ENCODE data around the gene CD86. TPM values are rescaled to one million over a fixed set of nuclear protein-coding genes. Genes with fewer than 3 reads are reported as not detected.

CD86 gene
- total and polyA plus RNA-seq, 9 of the 15 experiments (the other 6 are each of a cell fraction or from before 2014, with no cell fraction given), result 0.16 TPM; not detected in 8

DNA sequence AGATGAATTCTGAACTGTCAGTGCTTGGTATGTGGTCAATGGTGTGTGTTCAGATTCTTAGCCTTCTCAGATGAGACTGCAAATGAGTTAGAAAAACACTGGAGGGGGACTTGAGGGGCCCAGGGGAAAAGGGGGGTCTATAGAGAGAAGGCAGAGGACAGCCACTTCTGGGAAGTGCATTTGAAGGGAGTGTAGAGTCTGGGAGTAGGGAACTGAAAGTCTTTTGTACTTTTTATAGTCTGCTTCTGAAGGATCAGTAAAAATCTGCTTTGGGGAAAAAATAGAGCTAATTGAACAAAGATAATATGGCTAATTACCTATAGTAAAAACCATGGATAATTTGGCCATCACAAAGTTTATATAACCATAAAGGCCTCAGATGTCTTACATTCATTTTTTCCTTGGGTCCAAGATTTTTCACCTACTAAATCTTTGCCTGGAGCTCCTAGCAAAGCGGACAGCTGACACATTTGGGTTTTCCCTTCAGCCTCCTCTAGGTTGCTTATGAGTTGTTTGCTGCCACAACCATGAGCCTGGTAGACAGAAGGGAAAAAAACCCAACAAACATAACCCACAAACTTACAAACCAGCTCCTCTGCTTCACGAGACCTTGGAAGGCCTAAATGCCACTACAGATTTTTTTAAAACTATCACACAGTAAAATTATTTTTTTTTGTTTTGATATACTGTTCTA is 48.8 kb downstream of the CD86 start:
- 0% methylated on average over 2 of the region's 2 CpGs for WGBS (ENCODE audit: insufficient coverage, low coverage, missing lambda C conversion rate)
- no peaks in the 10 kb centered on the region for H3K79me2 ChIP-seq (ENCODE audit: control insufficient read depth, insufficient read depth, low read length)
- no peaks in the 10 kb centered on the region for H3K4me1 ChIP-seq (replicated peaks in 1 of 2; ENCODE audit: control insufficient read depth in 2 of 2, insufficient read depth in 2 of 2, low read length in 2 of 2)
- ChIA-PET POLR2A (interaction anchor here (0.7 kb wide), 1 partner anchor 7 kb away, joined by 3 read pairs; no protein-coding TSS in a partner anchor), CTCF (ENCODE audit: low intra/inter-chr PET ratio) (no interaction called here)
- ATAC-seq, result no peak
- no peak overlapping the region for H3K4me3 ChIP-seq
- no peak for TF ChIP-seq NEUROD1 (IDR thresholded peaks at IDR 0.05; ENCODE audit: borderline replicate concordance, low read depth, low read length, partially characterized antibody)
- no peaks in the 10 kb centered on the region for H3K9me3 ChIP-seq (replicated peaks; ENCODE audit: control insufficient read depth, insufficient read depth, low read depth, low read length)
- intact Hi-C loops (cut with micrococcal nuclease) (loop anchor here (5.0 kb wide), 1 partner anchor 557 kb away; the partner anchor contains the start of gene POLQ), in situ Hi-C loops (cut with MboI) (no loop called here)
- H3K9me1 ChIP-seq (ENCODE audit: control insufficient read depth, insufficient read depth, low read length), result no peaks in the 10 kb centered on the region
- no peak for DNase-seq (ENCODE audit: extremely low read depth in 1 of 4, low spot score in 3 of 4)
- no peak for FAIRE-seq
- H3K9ac ChIP-seq (ENCODE audit: insufficient read depth in 1 of 2, low read depth in 2 of 2, low read length in 2 of 2), result no peak overlapping the region
- no peaks in the 10 kb centered on the region for H4K20me1 ChIP-seq (replicated peaks; ENCODE audit: control insufficient read depth, insufficient read depth, low read length)
- no peak overlapping the region for H3K27ac ChIP-seq (ENCODE audit: extremely low read depth, low read depth, low read length)
- H3K4me2 ChIP-seq (ENCODE audit: insufficient read depth, low read length), result no peak overlapping the region
- no peaks in the 10 kb centered on the region for H3K36me3 ChIP-seq (ENCODE audit: control insufficient read depth, insufficient read depth, low read length)
- no peaks in the 10 kb centered on the region; a peak in 1 of 5 replicates for H3K27me3 ChIP-seq (ENCODE audit: control insufficient read depth in 2 of 2, insufficient read depth in 2 of 2, low read length in 2 of 2)
- H2AFZ ChIP-seq (ENCODE audit: low read depth, low read length), result no peak overlapping the region
- no TSS peak for BruUV-seq (replicated peaks)

DNA sequence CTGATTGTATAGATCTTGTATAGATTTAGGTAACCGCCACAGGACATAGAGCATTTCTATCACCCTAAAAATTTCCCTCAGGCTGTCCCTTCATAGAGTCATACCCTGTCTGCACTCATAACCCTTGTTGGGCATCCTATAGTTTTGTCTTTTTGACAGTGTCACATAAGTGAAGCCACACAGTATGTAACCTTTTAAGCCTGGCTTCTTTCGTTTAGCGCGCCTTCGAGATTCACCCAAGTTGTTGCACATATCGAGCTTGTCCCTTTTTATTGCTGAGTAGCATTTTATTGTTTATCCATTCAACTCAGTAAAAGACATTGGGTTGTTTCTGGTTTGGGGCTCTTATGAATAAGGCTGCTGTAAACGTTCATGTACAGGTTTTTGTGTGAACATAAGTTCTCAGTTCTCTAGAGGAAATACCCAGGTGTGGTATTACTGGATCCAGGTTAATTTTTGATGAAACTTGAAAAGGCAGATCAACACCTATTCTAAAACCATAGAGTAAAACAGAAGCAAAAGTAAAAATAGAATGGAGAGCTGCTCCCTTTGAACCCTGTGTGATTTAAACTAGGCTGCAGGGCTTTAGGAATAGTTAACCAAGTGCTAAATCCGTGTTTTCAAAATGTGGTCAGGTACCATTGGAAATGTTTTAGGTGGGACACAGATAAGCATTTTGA is 49.5 kb downstream of the CD86 start:
- DNase-seq (ENCODE audit: extremely low read depth in 1 of 4, low spot score in 3 of 4), result no peak
- FAIRE-seq, result no peak
- H3K4me3 ChIP-seq, result no peak overlapping the region
- H3K79me2 ChIP-seq (ENCODE audit: control insufficient read depth, insufficient read depth, low read length), result no peaks in the 10 kb centered on the region
- no peak for ATAC-seq
- BruUV-seq (replicated peaks), result no TSS peak
- no peak for TF ChIP-seq HMG20A (CRISPR knock-in tag; conservative IDR thresholded peaks at IDR 0.05)
- 0 out of 2 replicates have a peak, but pooled peaks have one; percentile 8 for TF ChIP-seq C11orf30 (IDR thresholded peaks at IDR 0.05; ENCODE audit: low read depth)
- no peak for TF ChIP-seq ZNF41 (CRISPR knock-in tag; conservative IDR thresholded peaks at IDR 0.05)
- no peaks in the 10 kb centered on the region for H3K9me3 ChIP-seq (replicated peaks; ENCODE audit: control insufficient read depth, insufficient read depth, low read depth, low read length)
- in situ Hi-C loops (cut with MboI), result no loop called here
- H3K9me1 ChIP-seq (ENCODE audit: control insufficient read depth, insufficient read depth, low read length), result no peaks in the 10 kb centered on the region
- no peak overlapping the region for H3K4me2 ChIP-seq (ENCODE audit: insufficient read depth, low read length)
- H3K27ac ChIP-seq (ENCODE audit: extremely low read depth, low read depth, low read length), result no peak overlapping the region
- no peak overlapping the region for H2AFZ ChIP-seq (ENCODE audit: low read depth, low read length)
- H3K36me3 ChIP-seq (ENCODE audit: control insufficient read depth, insufficient read depth, low read length), result no peaks in the 10 kb centered on the region
- H3K27me3 ChIP-seq (ENCODE audit: control insufficient read depth in 2 of 2, insufficient read depth in 2 of 2, low read length in 2 of 2), result no peaks in the 10 kb centered on the region; a peak in 1 of 5 replicates
- no peaks in the 10 kb centered on the region for H3K4me1 ChIP-seq (replicated peaks in 1 of 2; ENCODE audit: control insufficient read depth in 2 of 2, insufficient read depth in 2 of 2, low read length in 2 of 2)
- 0% methylated on average over 7 of the region's 8 CpGs for WGBS (ENCODE audit: insufficient coverage, low coverage, missing lambda C conversion rate)
- intact Hi-C loops (cut with micrococcal nuclease), result loop anchor here (5.0 kb wide), 1 partner anchor 557 kb away; the partner anchor contains the start of gene POLQ
- no peak overlapping the region for H3K9ac ChIP-seq (ENCODE audit: insufficient read depth in 1 of 2, low read depth in 2 of 2, low read length in 2 of 2)
- ChIA-PET POLR2A (no interaction called here), CTCF (ENCODE audit: low intra/inter-chr PET ratio) (no interaction called here)
- no peaks in the 10 kb centered on the region for H4K20me1 ChIP-seq (replicated peaks; ENCODE audit: control insufficient read depth, insufficient read depth, low read length)
